Fibroblast of pulmonary artery (primary cell): ENCODE results near the gene PTPRN2.

Experiments used
- DNase-seq: peaks from one replicate; pipeline ENCODE4 v3.0.0-alpha.2; 2010; ENCODE audit warnings: low read depth
- H3K4me3 ChIP-seq: replicated peaks from 2 replicates; pipeline ENCODE4 v1.5.1; 2011; ENCODE audit warnings: low read depth, mild to moderate bottlenecking, control low read depth, low read length, moderate library complexity
- TF ChIP-seq, protein P1 (sequence below): IDR thresholded peaks from 2 replicates; pipeline ENCODE4 v1.5.1; 2011; ENCODE audit warnings: mild to moderate bottlenecking, control low read depth, low read length, inconsistent platforms; ENCODE audit errors: missing control alignments

PTPRN2 gene

DNA sequence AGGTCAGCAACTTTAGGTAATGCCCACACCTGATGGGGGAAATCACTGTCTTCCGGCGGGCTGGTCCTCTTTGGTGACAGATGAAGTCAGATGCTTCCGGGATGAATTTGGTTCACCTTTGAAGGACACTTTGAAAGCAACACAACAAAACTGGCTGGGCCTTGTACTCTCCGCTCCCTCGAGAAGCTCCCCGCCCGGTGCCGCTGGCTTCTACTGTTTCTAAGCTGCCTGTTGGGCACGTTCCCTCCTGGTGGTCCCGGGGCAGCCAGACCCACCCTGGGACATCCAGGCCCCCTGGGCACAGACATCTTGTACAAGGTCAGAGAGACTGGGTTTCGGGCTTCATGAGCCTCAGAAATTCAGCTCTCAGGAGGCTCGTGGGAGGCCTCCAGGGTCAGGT lies 798.5 kb downstream of the PTPRN2 start:
- H3K4me3 ChIP-seq, result no peak overlapping the region
- no peak for DNase-seq
- TF ChIP-seq, protein P1, sequence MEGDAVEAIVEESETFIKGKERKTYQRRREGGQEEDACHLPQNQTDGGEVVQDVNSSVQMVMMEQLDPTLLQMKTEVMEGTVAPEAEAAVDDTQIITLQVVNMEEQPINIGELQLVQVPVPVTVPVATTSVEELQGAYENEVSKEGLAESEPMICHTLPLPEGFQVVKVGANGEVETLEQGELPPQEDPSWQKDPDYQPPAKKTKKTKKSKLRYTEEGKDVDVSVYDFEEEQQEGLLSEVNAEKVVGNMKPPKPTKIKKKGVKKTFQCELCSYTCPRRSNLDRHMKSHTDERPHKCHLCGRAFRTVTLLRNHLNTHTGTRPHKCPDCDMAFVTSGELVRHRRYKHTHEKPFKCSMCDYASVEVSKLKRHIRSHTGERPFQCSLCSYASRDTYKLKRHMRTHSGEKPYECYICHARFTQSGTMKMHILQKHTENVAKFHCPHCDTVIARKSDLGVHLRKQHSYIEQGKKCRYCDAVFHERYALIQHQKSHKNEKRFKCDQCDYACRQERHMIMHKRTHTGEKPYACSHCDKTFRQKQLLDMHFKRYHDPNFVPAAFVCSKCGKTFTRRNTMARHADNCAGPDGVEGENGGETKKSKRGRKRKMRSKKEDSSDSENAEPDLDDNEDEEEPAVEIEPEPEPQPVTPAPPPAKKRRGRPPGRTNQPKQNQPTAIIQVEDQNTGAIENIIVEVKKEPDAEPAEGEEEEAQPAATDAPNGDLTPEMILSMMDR, result no peak

DNA sequence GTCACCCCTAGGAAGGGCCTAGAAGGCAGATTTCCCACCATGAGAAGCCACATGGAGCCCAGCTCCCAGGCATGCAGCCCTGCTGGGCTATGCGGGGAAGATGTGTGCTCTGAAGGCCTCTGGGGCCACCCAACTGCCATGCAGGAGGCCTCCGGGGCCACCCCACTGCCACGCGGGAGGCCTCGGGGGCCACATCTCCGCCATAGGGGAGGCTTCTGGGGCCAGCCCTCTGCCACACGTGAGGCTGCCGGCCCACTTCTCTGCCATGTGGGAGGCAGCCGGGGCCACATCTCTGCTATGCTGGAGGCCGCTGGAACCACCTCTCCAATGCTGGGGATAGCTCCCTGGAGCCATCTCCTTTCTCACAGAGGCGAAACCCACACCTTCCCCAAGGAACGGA lies 799.0 kb downstream of the PTPRN2 start:
- DNase-seq, result no peak
- no peak overlapping the region for H3K4me3 ChIP-seq
- TF ChIP-seq, protein P1, result no peak

GRCh38 chr7:157787275-157787701 lies 800.3 kb downstream of the PTPRN2 start:
- TF ChIP-seq, protein P1, result no peak

GRCh38 chr7:157786375-157787274 lies 801.0 kb downstream of the PTPRN2 start:
- no peak overlapping the region for H3K4me3 ChIP-seq
- no peak for DNase-seq
- TF ChIP-seq, protein P1, result no peak

More at GRCh38 chr7:157787275-157787701, 800.3 kb downstream of the PTPRN2 start:
- no peak for DNase-seq
- H3K4me3 ChIP-seq, result no peak overlapping the region

- no peak overlapping the region for H3K4me3 ChIP-seq
- TF ChIP-seq, protein P1, result no peak
- no peak for DNase-seq
Measured at GRCh38 chr7:157785486-157786186, 802.0 kb downstream of the PTPRN2 start.

DNA sequence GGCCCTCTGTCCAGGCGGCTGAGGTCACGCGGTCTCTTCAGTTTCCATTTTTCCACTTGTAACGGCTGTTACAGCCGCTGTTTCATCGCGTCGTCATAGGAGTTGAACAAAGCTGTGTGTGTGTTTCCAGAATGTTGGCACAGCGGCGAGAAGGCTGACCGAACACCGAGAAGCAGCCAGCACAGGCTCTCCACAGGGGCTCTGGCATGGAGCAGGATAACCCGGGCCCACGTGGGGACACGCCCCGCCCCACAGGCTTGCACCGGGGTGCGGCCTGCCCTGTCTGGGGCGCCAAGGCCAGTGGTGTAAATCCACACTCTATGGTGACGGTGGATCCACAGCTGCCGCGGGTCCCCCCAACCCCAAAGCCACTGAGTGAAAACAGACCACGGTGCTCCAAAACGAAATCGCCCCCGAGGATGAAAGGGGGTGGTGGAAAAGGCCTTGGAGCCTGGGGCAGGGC lies 802.6 kb downstream of the PTPRN2 start:
- DNase-seq, result no peak
- H3K4me3 ChIP-seq, result no peak overlapping the region
- TF ChIP-seq, protein P1, result no peak
